ENCODE measurements around the gene BLVRA. TPM values are rescaled to one million over a fixed set of nuclear protein-coding genes. Genes with fewer than 3 reads are reported as not detected.
"Not testable (repeated sequence)": the region's sequence is repeated elsewhere in the genome, so short reads cannot be mapped to it uniquely, and the experiment has no call there.

Gene BLVRA
- total and polyA plus RNA-seq, 5 experiments from 2014 or later: 9.6 to 33.8 (median 17.8) TPM

DNA sequence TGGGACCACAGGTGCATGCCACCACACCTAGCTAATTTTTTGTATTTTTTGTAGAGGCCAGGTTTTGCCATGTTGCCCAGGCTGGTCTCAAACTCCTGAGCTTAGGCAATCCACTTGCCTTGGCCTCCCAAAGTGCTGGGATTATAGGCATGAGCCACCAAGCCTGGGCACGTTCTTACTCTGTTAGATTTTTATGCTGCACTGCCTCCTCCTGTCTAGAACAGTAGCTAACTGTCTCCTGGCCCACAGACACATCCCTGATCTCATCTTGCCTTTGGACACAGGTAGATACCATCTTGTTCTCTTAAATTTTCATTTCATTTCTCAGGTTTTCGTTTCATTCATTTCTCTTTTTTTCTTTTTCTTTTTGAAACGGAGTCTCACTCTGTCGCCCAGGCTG lies 41.1 kb downstream of the BLVRA start:
- DNase-seq: no peak
- POLR2A ChIA-PET: no interaction called here
- no peak for ATAC-seq
- Mint-ChIP-seq H3K4me3 (no peak overlapping the region), H3K4me1 (no peaks in the 10 kb centered on the region), H3K27me3 (no peaks in the 10 kb centered on the region), H3K9me3 (no peaks in the 10 kb centered on the region), H3K27ac (peak overlapping the region in 3 of 10 donors; percentile 8 to 90 (median 43)), H3K36me3 (peaks cover 0 to 47% (median 15%) of the 10 kb centered on the region in 3 donors)

DNA sequence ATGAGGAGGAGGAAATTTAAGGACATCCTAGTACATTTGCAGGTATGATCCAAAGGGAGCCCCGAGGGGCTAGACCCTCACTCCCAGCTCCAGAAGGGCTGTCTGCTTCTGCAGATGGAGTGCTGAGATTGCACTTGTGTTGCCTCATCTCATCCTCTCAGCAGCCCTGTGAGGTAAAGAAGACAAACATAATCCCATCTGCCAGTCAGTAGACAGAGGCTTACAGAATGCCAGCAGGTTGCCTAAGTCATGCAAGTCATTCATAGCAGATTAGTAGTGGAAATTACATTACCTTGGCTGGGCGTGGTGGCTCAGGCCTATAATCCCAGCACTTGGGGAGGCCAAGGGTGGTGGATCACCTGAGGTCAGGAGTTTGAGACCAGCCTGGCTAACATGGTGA lies 45.4 kb downstream of the BLVRA start:
- H3K9me3 Mint-ChIP-seq: no peaks in the 10 kb centered on the region
- H3K27ac Mint-ChIP-seq: no peak overlapping the region
- DNase-seq (no peak), ATAC-seq (no peak)
- peaks cover 11 to 63% (median 36%) of the 10 kb centered on the region in 3 donors for H3K36me3 Mint-ChIP-seq
- peaks cover 0 to 8% (median under 1%) of the 10 kb centered on the region in 4 donors for H3K4me1 Mint-ChIP-seq
- H3K27me3 Mint-ChIP-seq: no peaks in the 10 kb centered on the region
- POLR2A ChIA-PET: no interaction called here
- H3K4me3 Mint-ChIP-seq: no peak overlapping the region

DNA sequence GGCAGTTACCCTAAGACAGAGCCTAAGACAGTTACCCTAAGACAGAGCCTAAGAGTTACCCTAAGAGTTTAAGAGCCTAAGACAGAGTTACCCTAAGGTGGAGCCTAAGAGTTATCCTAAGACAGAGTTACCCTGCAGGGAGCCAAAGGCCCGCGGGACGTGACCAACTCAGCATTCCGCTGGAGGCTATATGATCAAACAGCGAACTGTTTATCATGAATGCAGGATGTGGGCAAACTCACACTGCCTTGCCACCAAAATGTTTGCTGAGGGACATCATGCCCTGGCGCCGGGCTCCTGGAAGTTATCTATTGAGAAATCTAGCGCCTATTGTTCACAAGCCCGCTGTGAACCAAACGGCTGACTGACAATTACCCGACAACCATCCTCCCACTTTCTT lies 49.9 kb downstream of the BLVRA start:
- peaks cover 0 to 13% (median under 1%) of the 10 kb centered on the region in 4 donors for H3K4me1 Mint-ChIP-seq
- H3K4me3 Mint-ChIP-seq: no peak overlapping the region
- peaks cover 0 to 19% (median 8%) of the 10 kb centered on the region in 5 donors for H3K27me3 Mint-ChIP-seq
- H3K27ac Mint-ChIP-seq: peak overlapping the region in 1 of 10 donors; percentile 23
- POLR2A ChIA-PET: no interaction called here
- no peak for ATAC-seq
- H3K36me3 Mint-ChIP-seq: peaks cover 11 to 43% (median 33%) of the 10 kb centered on the region in 3 donors
- peak in 1 of 10 donors; percentile 1 for DNase-seq
- H3K9me3 Mint-ChIP-seq: peaks cover 0 to 4% (median 0%) of the 10 kb centered on the region in 9 donors

DNA sequence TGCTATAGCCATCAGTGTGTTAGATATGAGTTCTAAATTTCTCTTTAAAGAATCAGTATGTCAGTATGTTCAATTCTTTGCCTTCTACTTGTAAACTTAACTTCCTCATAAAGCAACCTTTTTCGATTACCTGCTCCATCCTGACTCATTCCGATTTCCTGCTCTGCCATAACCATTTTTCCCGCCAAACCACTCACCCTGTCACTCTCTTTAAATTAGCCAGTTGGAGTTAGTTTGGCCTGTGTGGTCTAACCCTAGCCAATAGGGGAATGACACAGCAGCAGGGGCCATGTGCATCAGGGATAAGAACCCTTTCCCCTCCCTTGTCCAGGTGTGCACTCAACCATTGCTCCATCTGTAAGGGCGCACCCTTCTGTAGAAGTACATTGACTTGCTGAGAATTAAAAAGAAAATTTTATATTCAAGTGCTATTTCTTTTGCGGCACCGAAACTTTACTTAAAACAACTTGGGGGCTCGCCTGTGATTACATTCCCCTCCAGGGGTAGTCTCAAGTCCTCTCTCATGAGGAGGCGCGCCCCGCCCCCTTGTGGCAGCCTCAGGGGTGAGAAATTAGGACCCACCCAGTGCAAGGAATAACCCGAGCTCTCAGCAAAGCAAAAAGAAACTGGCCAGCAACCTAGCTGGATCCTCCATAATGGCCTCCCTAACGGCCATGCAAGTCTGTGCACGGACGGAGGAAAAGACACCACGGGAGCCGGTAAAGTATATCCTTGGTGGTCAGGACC lies 51.9 kb downstream of the BLVRA start:
- H3K27me3 Mint-ChIP-seq: peaks cover 4 to 34% (median 16%) of the 10 kb centered on the region in 5 donors
- peaks cover 11 to 26% (median 20%) of the 10 kb centered on the region in 3 donors for H3K36me3 Mint-ChIP-seq
- peak overlapping the region in 2 of 10 donors; percentile 48 to 60 for H3K27ac Mint-ChIP-seq
- POLR2A ChIA-PET, H3K9me3 Mint-ChIP-seq, ATAC-seq, H3K4me3 Mint-ChIP-seq: not testable (repeated sequence)
- peak in 6 of 10 donors; percentile 11 to 33 (median 22) for DNase-seq
- peaks cover 0 to 13% (median under 1%) of the 10 kb centered on the region in 4 donors for H3K4me1 Mint-ChIP-seq

DNA sequence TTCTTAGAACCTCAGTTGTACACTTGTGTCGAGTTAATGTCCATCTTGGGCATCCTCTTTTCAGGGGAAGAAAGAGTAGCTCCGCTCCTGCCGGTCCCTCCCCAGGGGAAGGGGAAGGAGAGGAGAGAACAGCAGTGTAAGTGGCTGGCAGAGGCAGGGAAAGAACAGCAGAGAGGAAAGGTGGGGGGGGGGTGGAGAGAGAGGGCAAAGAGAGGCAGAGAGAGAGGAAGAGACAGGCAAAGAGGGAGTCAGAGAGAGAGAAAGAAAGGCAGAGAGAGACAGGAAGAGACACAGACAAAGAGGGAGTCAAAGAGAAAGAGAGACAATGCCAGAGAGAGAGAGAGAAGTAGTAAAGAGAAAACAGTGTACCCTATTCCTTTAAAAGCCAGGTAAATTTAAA lies 56.9 kb downstream of the BLVRA start:
- no peak for ATAC-seq
- Mint-ChIP-seq H3K4me1 (no peaks in the 10 kb centered on the region), H3K36me3 (peaks cover 0 to 3% (median 0%) of the 10 kb centered on the region in 3 donors), H3K27me3 (peaks cover 4 to 40% (median 18%) of the 10 kb centered on the region in 5 donors), H3K9me3 (peaks cover 0 to 8% (median 0%) of the 10 kb centered on the region in 9 donors), H3K27ac (no peak overlapping the region), H3K4me3 (no peak overlapping the region)
- POLR2A ChIA-PET: no interaction called here
- DNase-seq: no peak

DNA sequence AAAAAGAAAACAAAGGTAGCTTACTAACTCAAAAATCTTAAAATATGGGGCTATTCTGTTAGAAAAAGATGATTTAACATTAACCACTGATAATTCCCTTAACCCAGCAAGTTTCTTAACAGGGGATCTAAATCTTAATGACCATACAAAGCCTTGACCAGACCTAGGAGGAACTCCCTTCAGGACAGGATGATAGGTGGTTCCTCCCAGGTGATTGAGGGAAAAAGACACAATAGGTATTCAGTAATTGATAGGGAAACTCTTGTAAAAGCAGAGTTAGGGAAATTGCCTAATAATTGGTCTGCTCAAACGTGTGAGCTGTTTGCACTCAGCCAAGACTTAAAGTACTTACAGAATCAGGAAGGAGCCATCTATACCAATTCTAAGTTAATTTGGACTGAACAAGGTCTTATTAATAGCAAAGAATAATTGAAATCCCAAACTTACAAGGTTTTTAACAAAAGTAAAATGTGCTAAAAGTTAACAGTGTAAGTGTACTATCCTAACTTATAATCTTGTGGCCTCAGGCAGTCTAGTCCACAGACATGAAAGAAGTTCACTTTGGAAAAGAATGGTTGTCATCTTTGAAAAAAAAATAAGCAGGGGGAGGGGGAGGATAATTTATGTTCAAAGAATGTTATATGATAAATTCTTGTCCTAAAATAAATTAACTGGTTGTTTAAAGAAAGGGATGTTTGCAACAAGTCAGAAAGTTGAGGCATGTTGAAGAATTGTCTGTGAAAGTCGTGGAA lies 57.7 kb downstream of the BLVRA start:
- ATAC-seq, POLR2A ChIA-PET, DNase-seq, H3K4me1 Mint-ChIP-seq, H3K9me3 Mint-ChIP-seq, H3K4me3 Mint-ChIP-seq, H3K36me3 Mint-ChIP-seq: not testable (repeated sequence)
- Mint-ChIP-seq H3K27ac (peak overlapping the region in 1 of 10 donors; percentile 21), H3K27me3 (peaks cover 4 to 40% (median 18%) of the 10 kb centered on the region in 5 donors)

DNA sequence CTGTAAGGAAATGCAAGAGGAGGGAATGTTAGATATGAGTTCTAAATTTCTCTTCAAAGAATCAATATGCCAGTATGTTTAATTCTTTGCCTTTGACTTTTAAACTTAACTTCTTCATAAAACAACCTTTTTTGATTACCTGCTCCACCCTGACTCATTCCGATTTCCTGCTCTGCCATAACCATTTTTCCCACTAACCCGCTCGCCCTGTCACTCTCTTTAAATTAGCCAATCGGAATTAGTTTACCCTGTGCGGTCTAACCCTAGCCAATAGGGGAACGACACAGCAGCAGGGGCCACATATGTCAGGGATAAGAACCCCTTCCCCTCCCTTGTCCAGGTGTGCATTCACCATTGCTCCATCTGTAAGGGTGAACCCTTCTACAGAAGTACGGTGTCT lies 64.9 kb downstream of the BLVRA start:
- H3K9me3 Mint-ChIP-seq, H3K4me1 Mint-ChIP-seq, H3K27ac Mint-ChIP-seq, H3K36me3 Mint-ChIP-seq, ATAC-seq, POLR2A ChIA-PET, H3K4me3 Mint-ChIP-seq, DNase-seq: not testable (repeated sequence)
- H3K27me3 Mint-ChIP-seq: peaks cover 8 to 22% (median 15%) of the 10 kb centered on the region in 5 donors

DNA sequence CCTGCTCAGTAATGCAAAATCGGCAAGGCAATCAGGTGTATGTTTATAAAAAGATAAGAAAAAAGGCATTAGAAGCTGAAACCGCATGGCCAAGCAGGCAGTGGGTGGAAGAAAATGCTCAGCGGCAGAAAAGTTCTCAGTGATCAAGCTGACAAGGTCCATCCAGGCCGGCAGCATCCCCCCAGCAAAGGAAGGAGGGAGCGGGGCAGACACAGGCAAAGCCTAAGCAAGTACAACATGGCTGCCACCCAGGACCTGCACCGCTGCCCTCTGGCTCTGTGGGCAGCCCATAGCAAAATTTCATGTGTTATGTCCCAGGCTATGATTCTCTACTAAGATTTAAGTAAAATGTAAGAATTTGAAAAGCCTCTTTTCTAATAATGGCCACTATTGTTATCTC lies 65.5 kb downstream of the BLVRA start:
- Mint-ChIP-seq H3K4me3 (no peak overlapping the region), H3K9me3 (peaks cover 0 to 1% (median 0%) of the 10 kb centered on the region in 9 donors), H3K27ac (no peak overlapping the region), H3K4me1 (no peaks in the 10 kb centered on the region), H3K36me3 (no peaks in the 10 kb centered on the region), H3K27me3 (peaks cover 10 to 24% (median 20%) of the 10 kb centered on the region in 5 donors)
- DNase-seq: no peak
- POLR2A ChIA-PET: no interaction called here
- no peak for ATAC-seq

DNA sequence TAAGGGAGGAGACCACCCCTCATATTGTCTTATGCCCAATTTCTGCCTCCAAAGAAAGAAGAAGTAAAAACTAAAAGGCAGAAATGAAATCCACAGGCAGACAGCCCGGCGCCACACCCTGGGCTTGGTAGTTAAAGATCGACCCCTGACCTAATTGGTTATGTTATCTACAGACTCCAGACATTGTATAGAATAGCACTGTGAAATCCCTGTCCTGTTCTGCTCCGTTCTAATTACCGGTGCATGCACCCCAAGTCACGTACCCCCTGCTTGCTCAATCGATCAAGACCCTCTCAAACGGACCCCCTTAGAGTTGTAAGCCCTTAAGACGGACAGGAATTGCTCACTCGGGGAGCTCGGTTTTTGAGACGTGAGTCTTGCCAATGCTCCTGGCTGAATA lies 66.0 kb downstream of the BLVRA start:
- ATAC-seq, DNase-seq, H3K4me3 Mint-ChIP-seq, H3K9me3 Mint-ChIP-seq, POLR2A ChIA-PET, H3K36me3 Mint-ChIP-seq, H3K4me1 Mint-ChIP-seq, H3K27ac Mint-ChIP-seq: not testable (repeated sequence)
- peaks cover 10 to 29% (median 22%) of the 10 kb centered on the region in 5 donors for H3K27me3 Mint-ChIP-seq

DNA sequence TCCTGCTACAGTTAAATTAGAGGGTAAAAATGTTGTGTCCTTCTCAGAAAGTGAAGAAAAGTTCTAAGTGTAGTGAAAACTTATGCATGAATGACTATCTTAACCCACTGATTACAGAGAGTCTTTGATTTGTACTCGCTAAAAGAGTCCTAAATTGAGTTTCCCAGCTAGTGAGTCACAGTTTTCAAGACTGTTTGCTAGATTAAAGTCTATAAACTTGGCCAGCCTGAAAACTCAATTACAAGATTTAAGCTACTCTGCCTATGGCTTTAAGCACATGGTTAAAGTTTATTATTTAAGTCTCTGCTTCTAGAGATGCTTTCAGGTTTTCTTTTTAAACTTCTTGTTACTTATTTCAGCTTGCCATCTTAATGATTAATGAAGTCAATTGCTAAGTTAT lies 66.5 kb downstream of the BLVRA start:
- H3K27me3 Mint-ChIP-seq: peaks cover 10 to 29% (median 21%) of the 10 kb centered on the region in 5 donors
- POLR2A ChIA-PET: no interaction called here

DNA sequence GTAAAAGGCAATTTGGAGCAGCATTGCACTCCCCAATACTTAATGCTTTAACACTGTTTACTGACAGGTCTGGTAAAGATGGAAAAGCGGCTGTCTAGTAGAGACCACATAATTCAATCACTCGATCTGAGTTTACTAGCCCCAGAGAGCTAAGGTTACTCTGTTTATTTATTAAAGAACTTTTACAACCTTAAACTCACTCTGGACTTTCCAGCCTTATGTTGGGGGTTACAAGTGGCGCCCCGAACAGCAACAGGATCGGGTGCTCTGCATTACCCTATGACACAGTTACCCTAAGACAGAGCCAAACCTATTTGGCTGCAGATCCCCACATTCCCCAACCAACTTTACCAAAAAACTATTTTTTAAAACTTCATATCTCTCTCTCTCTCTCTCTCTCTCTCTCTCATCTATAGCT lies 66.9 kb downstream of the BLVRA start:
- Mint-ChIP-seq H3K27ac (no peak overlapping the region), H3K9me3 (peaks cover 0 to 2% (median 0%) of the 10 kb centered on the region in 9 donors), H3K4me1 (no peaks in the 10 kb centered on the region), H3K27me3 (peaks cover 10 to 29% (median 21%) of the 10 kb centered on the region in 5 donors), H3K4me3 (no peak overlapping the region), H3K36me3 (peaks cover 0 to under 1% (median 0%) of the 10 kb centered on the region in 3 donors)
- POLR2A ChIA-PET: no interaction called here
- ATAC-seq (no peak), DNase-seq (no peak)

More for the DNA sequence above, 66.5 kb downstream of the BLVRA start:
- Mint-ChIP-seq H3K4me3 (no peak overlapping the region), H3K27ac (no peak overlapping the region), H3K36me3 (no peaks in the 10 kb centered on the region), H3K4me1 (no peaks in the 10 kb centered on the region), H3K9me3 (peaks cover 0 to 2% (median 0%) of the 10 kb centered on the region in 9 donors)
- no peak for ATAC-seq
- DNase-seq: no peak

DNA sequence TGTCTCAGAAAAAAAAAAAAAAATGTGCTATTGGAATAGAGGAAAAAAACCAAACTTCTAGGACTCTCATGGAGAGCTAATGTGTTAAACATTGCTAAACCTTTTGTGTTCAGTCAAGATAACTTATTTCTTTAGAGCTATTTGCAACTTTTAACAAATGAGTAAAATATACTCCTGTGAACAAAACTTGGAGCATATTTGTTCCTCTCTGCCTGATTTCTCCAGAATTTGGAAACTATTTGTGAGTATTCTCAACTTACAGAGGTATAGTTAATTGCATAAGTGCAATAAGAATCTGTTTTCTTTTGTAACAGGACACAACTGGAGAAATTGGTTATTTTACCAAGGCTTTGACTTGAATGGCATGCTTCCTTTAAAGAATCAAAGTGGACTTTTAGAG lies 72.4 kb downstream of the BLVRA start:
- H3K27me3 Mint-ChIP-seq: peaks cover 7 to 21% (median 16%) of the 10 kb centered on the region in 5 donors
- H3K9me3 Mint-ChIP-seq: peaks cover 0 to 15% (median 8%) of the 10 kb centered on the region in 9 donors
- ATAC-seq, DNase-seq, H3K27ac Mint-ChIP-seq, H3K4me3 Mint-ChIP-seq: not testable (repeated sequence)
- POLR2A ChIA-PET: interaction anchor here (0.6 kb wide), 1 partner anchor 248 kb away, joined by 3 read pairs; the partner anchor contains the start of gene STK17A
- peaks cover 2 to 18% (median 12%) of the 10 kb centered on the region in 4 donors for H3K4me1 Mint-ChIP-seq
- peaks cover 0 to 17% (median 6%) of the 10 kb centered on the region in 3 donors for H3K36me3 Mint-ChIP-seq

Measured in naive thymus-derived CD8-positive, alpha-beta T cell (primary cell).